ENCODE results near the gene LINGO3.

GRCh38 chr19:2303211-2303798, 4.6 kb downstream of the LINGO3 start:
- no peak for TF ChIP-seq CTCF (IDR thresholded peaks at IDR 0.05)
- no peak for TF ChIP-seq POLR2A (IDR thresholded peaks at IDR 0.05)
